ENCODE measurements around the gene PSMG3. TPM values are rescaled to one million over a fixed set of nuclear protein-coding genes. Genes with fewer than 3 reads are reported as not detected.
"Not testable (repeated sequence)": the region's sequence is repeated elsewhere in the genome, so short reads cannot be mapped to it uniquely, and the experiment has no call there.

PSMG3 gene
- total RNA-seq, 5 donors from 2014 or later (not counting 1 experiment from before 2014, with no cell fraction given): 17.6 to 28.5 (median 20.6) TPM

- ATAC-seq (replicated peaks in 1 of 4): no peak
- CTCF ChIA-PET: interaction anchor here in 1 of 2 donors (0.5 kb wide), 1 partner anchor 835 kb away, joined by 8 read pairs; no protein-coding TSS in a partner anchor
Measured at GRCh38 chr7:1584700-1585099, 14.9 kb upstream of the PSMG3 start.

GRCh38 chr7:1583241-1583930, 13.6 kb upstream of the PSMG3 start:
- H3K27me3 Mint-ChIP-seq; H3K27ac Mint-ChIP-seq; H3K9me3 Mint-ChIP-seq; H3K4me1 ChIP-seq (ENCODE audit: control insufficient read depth in 1 of 2, extremely low read depth in 1 of 2, insufficient read depth in 2 of 2, low read length in 2 of 2); ATAC-seq (replicated peaks in 1 of 4); H3K9me3 ChIP-seq; CTCF ChIA-PET; H3K27me3 ChIP-seq (replicated peaks in 1 of 2; ENCODE audit: control insufficient read depth in 2 of 2, extremely low read depth in 1 of 2, insufficient read depth in 2 of 2, low read length in 1 of 2); H3K36me3 ChIP-seq (ENCODE audit: control insufficient read depth in 2 of 2, extremely low read depth in 1 of 2, insufficient read depth in 1 of 2, low read length in 1 of 2); DNase-seq; H3K4me3 Mint-ChIP-seq; H3K36me3 Mint-ChIP-seq; H3K27ac ChIP-seq (ENCODE audit: low read length); H3K4me3 ChIP-seq (ENCODE audit: control insufficient read depth in 1 of 2, extremely low read depth in 1 of 2, low read length in 1 of 2): not testable (repeated sequence)
- peaks cover 9 to 14% (median 12%) of the 10 kb centered on the region in 3 donors for H3K4me1 Mint-ChIP-seq
- POLR2A ChIA-PET: interaction anchor here in 1 of 2 donors (0.7 kb wide), 1 partner anchor 69 kb away, joined by 8 read pairs; no protein-coding TSS in a partner anchor
- WGBS (ENCODE audit: insufficient coverage): 69% methylated on average over 13 of the region's 19 CpGs

More at GRCh38 chr7:1584700-1585099, 14.9 kb upstream of the PSMG3 start:
- WGBS (ENCODE audit: insufficient coverage): 96% methylated on average over 12 of the region's 18 CpGs
- Histone ChIP-seq H3K27ac (ENCODE audit: low read length) (no peak overlapping the region), H3K36me3 (ENCODE audit: control insufficient read depth in 2 of 2, extremely low read depth in 1 of 2, insufficient read depth in 1 of 2, low read length in 1 of 2) (peaks cover 0 to 4% of the 10 kb centered on the region in 2 donors), H3K4me3 (ENCODE audit: control insufficient read depth in 1 of 2, extremely low read depth in 1 of 2, low read length in 1 of 2) (no peak overlapping the region), H3K4me1 (ENCODE audit: control insufficient read depth in 1 of 2, extremely low read depth in 1 of 2, insufficient read depth in 2 of 2, low read length in 2 of 2) (peaks cover 0 to 1% of the 10 kb centered on the region in 2 experiments), H3K27me3 (replicated peaks in 1 of 2; ENCODE audit: control insufficient read depth in 2 of 2, extremely low read depth in 1 of 2, insufficient read depth in 2 of 2, low read length in 1 of 2) (peaks cover 0 to 11% of the 10 kb centered on the region in 2 experiments), H3K9me3 (no peaks in the 10 kb centered on the region)
- POLR2A ChIA-PET: interaction anchor here in 1 of 2 donors (0.5 kb wide), 1 partner anchor 16 kb away, joined by 6 read pairs; no protein-coding TSS in a partner anchor
- Mint-ChIP-seq H3K27me3 (no peaks in the 10 kb centered on the region), H3K27ac (no peak overlapping the region), H3K9me3 (peaks cover 0 to 4% (median 0%) of the 10 kb centered on the region in 3 donors), H3K4me1 (peaks cover 6 to 8% (median 6%) of the 10 kb centered on the region in 3 donors), H3K4me3 (no peak overlapping the region), H3K36me3 (no peaks in the 10 kb centered on the region)
- no peak for DNase-seq

GRCh38 chr7:1580422-1581030, 10.7 kb upstream of the PSMG3 start:
- no peaks in the 10 kb centered on the region for H3K27me3 Mint-ChIP-seq
- DNase-seq (no peak), ATAC-seq (replicated peaks in 1 of 4) (no peak)
- no peaks in the 10 kb centered on the region for H3K9me3 Mint-ChIP-seq
- H3K36me3 Mint-ChIP-seq: no peaks in the 10 kb centered on the region
- H3K36me3 ChIP-seq (ENCODE audit: control insufficient read depth in 2 of 2, extremely low read depth in 1 of 2, insufficient read depth in 1 of 2, low read length in 1 of 2): peaks cover 0 to 3% of the 10 kb centered on the region in 2 donors
- H3K4me3 ChIP-seq (ENCODE audit: control insufficient read depth in 1 of 2, extremely low read depth in 1 of 2, low read length in 1 of 2): no peak overlapping the region
- no peak overlapping the region for H3K27ac Mint-ChIP-seq
- WGBS (ENCODE audit: insufficient coverage): 90% methylated on average over 19 of the region's 19 CpGs
- H3K4me1 ChIP-seq (ENCODE audit: control insufficient read depth in 1 of 2, extremely low read depth in 1 of 2, insufficient read depth in 2 of 2, low read length in 2 of 2): peaks cover 0 to 8% of the 10 kb centered on the region in 2 experiments
- no peaks in the 10 kb centered on the region for H3K9me3 ChIP-seq
- no peak overlapping the region for H3K27ac ChIP-seq (ENCODE audit: low read length)
- H3K27me3 ChIP-seq (replicated peaks in 1 of 2; ENCODE audit: control insufficient read depth in 2 of 2, extremely low read depth in 1 of 2, insufficient read depth in 2 of 2, low read length in 1 of 2): no peaks in the 10 kb centered on the region
- CTCF ChIA-PET: no interaction called here
- peaks cover 9 to 14% (median 12%) of the 10 kb centered on the region in 3 donors for H3K4me1 Mint-ChIP-seq
- no peak overlapping the region for H3K4me3 Mint-ChIP-seq
- POLR2A ChIA-PET: no interaction called here

GRCh38 chr7:1579481-1580421, 9.9 kb upstream of the PSMG3 start:
- no peaks in the 10 kb centered on the region for H3K9me3 ChIP-seq
- peaks cover 0 to 8% of the 10 kb centered on the region in 2 experiments for H3K4me1 ChIP-seq (ENCODE audit: control insufficient read depth in 1 of 2, extremely low read depth in 1 of 2, insufficient read depth in 2 of 2, low read length in 2 of 2)
- H3K4me3 ChIP-seq (ENCODE audit: control insufficient read depth in 1 of 2, extremely low read depth in 1 of 2, low read length in 1 of 2): no peak overlapping the region
- Mint-ChIP-seq H3K9me3 (no peaks in the 10 kb centered on the region), H3K4me3 (no peak overlapping the region), H3K27me3 (no peaks in the 10 kb centered on the region), H3K4me1 (peaks cover 9 to 14% (median 12%) of the 10 kb centered on the region in 3 donors), H3K36me3 (no peaks in the 10 kb centered on the region), H3K27ac (no peak overlapping the region)
- 57% methylated on average over 5 of the region's 14 CpGs for WGBS (ENCODE audit: insufficient coverage)
- H3K27ac ChIP-seq (ENCODE audit: low read length): no peak overlapping the region
- H3K36me3 ChIP-seq (ENCODE audit: control insufficient read depth in 2 of 2, extremely low read depth in 1 of 2, insufficient read depth in 1 of 2, low read length in 1 of 2): no peaks in the 10 kb centered on the region
- CTCF ChIA-PET: interaction anchor here in 1 of 2 donors (0.6 kb wide), 1 partner anchor 544 kb away, joined by 3 read pairs; no protein-coding TSS in a partner anchor
- peak; percentile 19 to 81 (median 59) for DNase-seq
- no peaks in the 10 kb centered on the region for H3K27me3 ChIP-seq (replicated peaks in 1 of 2; ENCODE audit: control insufficient read depth in 2 of 2, extremely low read depth in 1 of 2, insufficient read depth in 2 of 2, low read length in 1 of 2)
- ATAC-seq (replicated peaks in 1 of 4): peak; percentile 95 to 99 (median 96)
- POLR2A ChIA-PET: no interaction called here

- no peak for DNase-seq
- no peak overlapping the region for H3K27ac ChIP-seq (ENCODE audit: low read length)
- CTCF ChIA-PET: interaction anchor here in 1 of 2 donors (0.7 kb wide), 1 partner anchor 63 kb away, joined by 3 read pairs; no protein-coding TSS in a partner anchor
- POLR2A ChIA-PET: no interaction called here
- H3K27me3 ChIP-seq (replicated peaks in 1 of 2; ENCODE audit: control insufficient read depth in 2 of 2, extremely low read depth in 1 of 2, insufficient read depth in 2 of 2, low read length in 1 of 2): no peaks in the 10 kb centered on the region
- Mint-ChIP-seq H3K4me1 (peaks cover 9 to 14% (median 12%) of the 10 kb centered on the region in 3 donors), H3K27ac (no peak overlapping the region), H3K27me3 (no peaks in the 10 kb centered on the region), H3K9me3 (no peaks in the 10 kb centered on the region), H3K36me3 (no peaks in the 10 kb centered on the region), H3K4me3 (no peak overlapping the region)
- peaks cover 0 to 8% of the 10 kb centered on the region in 2 experiments for H3K4me1 ChIP-seq (ENCODE audit: control insufficient read depth in 1 of 2, extremely low read depth in 1 of 2, insufficient read depth in 2 of 2, low read length in 2 of 2)
- no peaks in the 10 kb centered on the region for H3K9me3 ChIP-seq
- no peaks in the 10 kb centered on the region for H3K36me3 ChIP-seq (ENCODE audit: control insufficient read depth in 2 of 2, extremely low read depth in 1 of 2, insufficient read depth in 1 of 2, low read length in 1 of 2)
- 87% methylated on average over 5 of the region's 6 CpGs for WGBS (ENCODE audit: insufficient coverage)
- ATAC-seq (replicated peaks in 1 of 4): no peak
- H3K4me3 ChIP-seq (ENCODE audit: control insufficient read depth in 1 of 2, extremely low read depth in 1 of 2, low read length in 1 of 2): no peak overlapping the region
Measured at GRCh38 chr7:1578513-1578912, 8.7 kb upstream of the PSMG3 start.
